BLaER1 treated with 17β-estradiol and CSF1 and Interleukin-3, amounts not matched to agents 10 nM and 100 nM (cell line): ENCODE results near the gene EPN3.

Source experiments
- H3K27ac ChIP-seq, 11 experiments: shearing (Covaris generic); formaldehyde crosslinking; 2 replicates each; pipeline ENCODE4 v1.8.1; 2022
- H3K27me3 ChIP-seq, 11 experiments: shearing (Covaris generic); formaldehyde crosslinking; 2 replicates each; pipeline ENCODE4 v1.8.1; 2022
- H3K36me3 ChIP-seq, 11 experiments: shearing (Covaris generic); formaldehyde crosslinking; 2 replicates each; pipeline ENCODE4 v1.8.1; 2022
- H3K4me1 ChIP-seq, 10 experiments: shearing (Covaris generic); formaldehyde crosslinking; 2 replicates each; pipeline ENCODE4 v1.8.1; 2022
- H3K4me2 ChIP-seq, 11 experiments: shearing (Covaris generic); formaldehyde crosslinking; 2 replicates each; pipeline ENCODE4 v1.8.1; 2022
- H3K4me3 ChIP-seq, 10 experiments: shearing (Covaris generic); formaldehyde crosslinking; 2 replicates each; pipeline ENCODE4 v1.8.1; 2022
- H3K9ac ChIP-seq, 11 experiments: shearing (Covaris generic); formaldehyde crosslinking; 2 replicates each; pipeline ENCODE4 v1.8.1; 2022
- H3K9me3 ChIP-seq, 11 experiments: shearing (Covaris generic); formaldehyde crosslinking; replicated peaks in 1 of 11; 2 replicates each; pipeline ENCODE4 v1.8.1; 2022
- H4K20me1 ChIP-seq, 11 experiments: shearing (Covaris generic); formaldehyde crosslinking; 2 replicates each; pipeline ENCODE4 v1.8.1; 2022
- Cebpa-rat ChIP-seq, 11 experiments: shearing (Covaris generic); IDR thresholded peaks; 2 replicates each; pipeline ENCODE4 v1.8.1; 2022

EPN3 gene

GRCh38 chr17:50541716-50542688, 9.5 kb downstream of the EPN3 start:
- Histone ChIP-seq H3K36me3 (no peaks in the 10 kb centered on the region), H3K4me2 (peak overlapping the region; percentile 89 to 98 (median 96)), H3K9ac (peak overlapping the region; percentile 56 to 80 (median 73)), H3K4me3 (peak overlapping the region; percentile 52 to 72 (median 64)), H3K4me1 (peaks cover 35 to 62% (median 49%) of the 10 kb centered on the region in 10 experiments), H3K27ac (peak overlapping the region in 10 of 11 experiments; percentile 36 to 68 (median 54); a peak in 20 of 22 replicates), H3K9me3 (no peaks in the 10 kb centered on the region), H3K27me3 (no peaks in the 10 kb centered on the region), H4K20me1 (no peaks in the 10 kb centered on the region)
- no peak for TF ChIP-seq Cebpa-rat (IDR thresholded peaks at IDR 0.05)

- no peak for TF ChIP-seq Cebpa-rat (IDR thresholded peaks at IDR 0.05)
- Histone ChIP-seq H3K4me2 (peak overlapping the region; percentile 89 to 98 (median 96)), H3K9ac (peak overlapping the region in 9 of 11 experiments; percentile 56 to 80 (median 75); a peak in 14 of 22 replicates), H3K36me3 (no peaks in the 10 kb centered on the region), H3K4me1 (peaks cover 42 to 71% (median 52%) of the 10 kb centered on the region in 10 experiments), H4K20me1 (no peaks in the 10 kb centered on the region), H3K27ac (peak overlapping the region in 2 of 11 experiments; percentile 52; a peak in 1 of 22 replicates), H3K9me3 (no peaks in the 10 kb centered on the region), H3K27me3 (no peaks in the 10 kb centered on the region), H3K4me3 (peak overlapping the region in 8 of 10 experiments; percentile 52 to 72 (median 66); a peak in 11 of 20 replicates)
Observed at GRCh38 chr17:50542795-50543774, 10.6 kb downstream of the EPN3 start.

- Histone ChIP-seq H3K4me1 (peaks cover 31 to 57% (median 38%) of the 10 kb centered on the region in 10 experiments), H3K36me3 (no peaks in the 10 kb centered on the region), H3K4me2 (peak overlapping the region in 5 of 11 experiments; percentile 9 to 43 (median 23); a peak in 7 of 22 replicates), H3K27me3 (no peaks in the 10 kb centered on the region), H3K9me3 (no peaks in the 10 kb centered on the region), H4K20me1 (no peaks in the 10 kb centered on the region), H3K9ac (no peak overlapping the region), H3K27ac (no peak overlapping the region), H3K4me3 (no peak overlapping the region)
- TF ChIP-seq Cebpa-rat (IDR thresholded peaks at IDR 0.05): no peak
Observed at GRCh38 chr17:50544516-50544915, 12.0 kb downstream of the EPN3 start.

GRCh38 chr17:50545311-50545710, 12.8 kb downstream of the EPN3 start:
- Histone ChIP-seq H3K27ac (no peak overlapping the region), H3K4me3 (no peak overlapping the region), H3K9ac (no peak overlapping the region), H3K4me1 (peaks cover 31 to 56% (median 34%) of the 10 kb centered on the region in 10 experiments), H4K20me1 (no peaks in the 10 kb centered on the region), H3K27me3 (no peaks in the 10 kb centered on the region), H3K36me3 (no peaks in the 10 kb centered on the region), H3K4me2 (no peak overlapping the region), H3K9me3 (no peaks in the 10 kb centered on the region)
- no peak for TF ChIP-seq Cebpa-rat (IDR thresholded peaks at IDR 0.05)

GRCh38 chr17:50546701-50547034, 14.1 kb downstream of the EPN3 start:
- peak overlapping the region in 9 of 10 experiments; percentile 51 to 72 (median 60); a peak in 13 of 20 replicates for H3K4me3 ChIP-seq
- peak overlapping the region in 10 of 11 experiments; percentile 64 to 83 (median 80); a peak in 16 of 22 replicates for H3K9ac ChIP-seq
- no peaks in the 10 kb centered on the region for H3K9me3 ChIP-seq
- H3K4me1 ChIP-seq: peaks cover 23 to 46% (median 25%) of the 10 kb centered on the region in 10 experiments
- H3K4me2 ChIP-seq: peak overlapping the region; percentile 83 to 93 (median 90)
- H3K27me3 ChIP-seq: no peaks in the 10 kb centered on the region
- H3K27ac ChIP-seq: no peak overlapping the region
- 0 out of 22 replicates have a peak, but pooled peaks cover 0 to 5% (median 0%) of the 10 kb centered on the region in 11 experiments for H4K20me1 ChIP-seq
- no peaks in the 10 kb centered on the region for H3K36me3 ChIP-seq
- no peak for TF ChIP-seq Cebpa-rat (IDR thresholded peaks at IDR 0.05)

- H3K27ac ChIP-seq: peak within 1 kb of the TSS in 10 of 11 experiments; percentile 41 to 82 (median 64); a peak in 19 of 22 replicates
- peak within 1 kb of the TSS; percentile 64 to 83 (median 79) for H3K9ac ChIP-seq
- H3K4me2 ChIP-seq: peak within 1 kb of the TSS; percentile 83 to 93 (median 90)
- no peaks in the 10 kb centered on the region for H3K36me3 ChIP-seq
- H3K4me3 ChIP-seq: peak within 1 kb of the TSS; percentile 51 to 72 (median 60)
- no peaks in the 10 kb centered on the region for H3K27me3 ChIP-seq
- 0 out of 22 replicates have a peak, but pooled peaks cover 0 to 5% (median 0%) of the 10 kb centered on the region in 11 experiments for H4K20me1 ChIP-seq
- H3K4me1 ChIP-seq: peaks cover 21 to 45% (median 24%) of the 10 kb centered on the region in 10 experiments
- no peaks in the 10 kb centered on the region for H3K9me3 ChIP-seq
- no peak for TF ChIP-seq Cebpa-rat (IDR thresholded peaks at IDR 0.05)
Observed at GRCh38 chr17:50547035-50547735, 14.7 kb downstream of the EPN3 start, which contains the start of gene SPATA20. Gene SPATA20 (plus strand): TSS chr17:50547174. CDS start chr17:50547209, 35 bp downstream.

GRCh38 chr17:50547736-50548083, 15.2 kb downstream of the EPN3 start:
- H3K4me2 ChIP-seq: peak overlapping the region; percentile 83 to 93 (median 90)
- H3K4me1 ChIP-seq: peaks cover 15 to 39% (median 19%) of the 10 kb centered on the region in 10 experiments
- no peaks in the 10 kb centered on the region for H3K27me3 ChIP-seq
- no peak for TF ChIP-seq Cebpa-rat (IDR thresholded peaks at IDR 0.05)
- peak overlapping the region in 4 of 11 experiments; percentile 62 to 82 (median 76); a peak in 6 of 22 replicates for H3K27ac ChIP-seq
- peak overlapping the region in 6 of 10 experiments; percentile 51 to 72 (median 62); a peak in 11 of 20 replicates for H3K4me3 ChIP-seq
- no peaks in the 10 kb centered on the region for H3K36me3 ChIP-seq
- peak overlapping the region in 8 of 11 experiments; percentile 69 to 83 (median 80); a peak in 11 of 22 replicates for H3K9ac ChIP-seq
- H4K20me1 ChIP-seq: 0 out of 22 replicates have a peak, but pooled peaks cover 0 to 5% (median 0%) of the 10 kb centered on the region in 11 experiments
- no peaks in the 10 kb centered on the region for H3K9me3 ChIP-seq

GRCh38 chr17:50548831-50549230, 16.3 kb downstream of the EPN3 start:
- Histone ChIP-seq H3K4me3 (no peak overlapping the region), H3K27me3 (no peaks in the 10 kb centered on the region), H3K4me2 (no peak overlapping the region), H3K36me3 (no peaks in the 10 kb centered on the region), H3K9ac (no peak overlapping the region), H3K27ac (no peak overlapping the region), H3K9me3 (no peaks in the 10 kb centered on the region), H3K4me1 (peaks cover 7 to 32% (median 12%) of the 10 kb centered on the region in 10 experiments; a peak in 17 of 20 replicates), H4K20me1 (0 out of 22 replicates have a peak, but pooled peaks cover 0 to 5% (median 0%) of the 10 kb centered on the region in 11 experiments)
- no peak for TF ChIP-seq Cebpa-rat (IDR thresholded peaks at IDR 0.05)
